RWPE1 (cell line): ENCODE measurements around the gene SRBD1.
A peak's percentile ranks its signal among the peaks of the same experiment; 100 is the strongest.

Experiments used
- CTCF ChIA-PET: fragments of 350-600 bp; sonication (Branson Sonifier 250); formaldehyde crosslinking; extraction: SDS; loops from one replicate; lab custom pipeline; 2021; lab: Yijun Ruan, JAX
- POLR2A ChIA-PET: fragments of 400-600 bp; formaldehyde crosslinking; extraction: SDS; loops from one replicate; lab custom pipeline; 2020; ENCODE audit warnings: antibody characterized with exemption; ENCODE audit not compliant: low non-redundant PET; lab: Yijun Ruan, JAX
- DNase-seq: peaks from one replicate; pipeline ENCODE4 v3.0.0; 2012; ENCODE audit warnings: low spot score
- H3K27ac ChIP-seq: fragments of 450-650 bp; 2 replicates; pipeline ENCODE4 v1.5.1; 2017
- CTCF ChIP-seq: fragments of 450-650 bp; conservative IDR thresholded peaks from 2 replicates; pipeline ENCODE4 v1.5.1; 2017; ENCODE audit warnings: low read depth, mild to moderate bottlenecking

SRBD1 gene

GRCh38 chr2:45650851-45651414, 39.9 kb upstream of the SRBD1 start:
- DNase-seq: peak; percentile 79
- ChIA-PET POLR2A (no interaction called here), CTCF (interaction anchor here (0.6 to 1.4 kb wide), 5 partner anchors 60 to 694 kb away, joined by 3 to 5 read pairs (median 3); no protein-coding TSS in a partner anchor)
- peak; percentile 57 for TF ChIP-seq CTCF
- peak overlapping the region; percentile 97 for H3K27ac ChIP-seq

GRCh38 chr2:45649858-45650811, 39.1 kb upstream of the SRBD1 start:
- ChIA-PET CTCF (interaction anchor here (0.5 to 1.4 kb wide), 5 partner anchors 36 to 225 kb away, joined by 3 to 5 read pairs (median 4); no protein-coding TSS in a partner anchor), POLR2A (no interaction called here)
- H3K27ac ChIP-seq: peak overlapping the region; percentile 97
- DNase-seq: peak; percentile 50
- TF ChIP-seq CTCF: no peak

GRCh38 chr2:45649462-45649857, 38.4 kb upstream of the SRBD1 start:
- TF ChIP-seq CTCF: no peak
- peak overlapping the region; percentile 97 for H3K27ac ChIP-seq
- DNase-seq: no peak
- POLR2A ChIA-PET: no interaction called here
- CTCF ChIA-PET: interaction anchor here (0.5 to 1.4 kb wide), 4 partner anchors 37 to 225 kb away, joined by 3 to 5 read pairs (median 4); no protein-coding TSS in a partner anchor

- no peak for TF ChIP-seq CTCF
- ChIA-PET CTCF (no interaction called here), POLR2A (no interaction called here)
- no peak for DNase-seq
- no peak overlapping the region for H3K27ac ChIP-seq
Observed at GRCh38 chr2:45648636-45649035, 37.6 kb upstream of the SRBD1 start.

GRCh38 chr2:45647986-45648520, 37.0 kb upstream of the SRBD1 start:
- no peak for DNase-seq
- TF ChIP-seq CTCF: no peak

GRCh38 chr2:45647356-45647755, 36.3 kb upstream of the SRBD1 start:
- ChIA-PET POLR2A (no interaction called here), CTCF (no interaction called here)
- TF ChIP-seq CTCF: no peak
- H3K27ac ChIP-seq: no peak overlapping the region
- no peak for DNase-seq

More at GRCh38 chr2:45647986-45648520, 37.0 kb upstream of the SRBD1 start:
- POLR2A ChIA-PET: no interaction called here
- CTCF ChIA-PET: no interaction called here
- H3K27ac ChIP-seq: no peak overlapping the region
